T-helper 1 cell (primary cell): ENCODE measurements around the gene ZNF317.

Source experiments
- DNase-seq, 5 donors: peaks; one replicate each; pipeline ENCODE4 v3.0.0-alpha.2; 2012 to 2020
- total RNA-seq, 4 donors: gene quantifications; one replicate each; lab custom pipeline; 2026; lab: John Stamatoyannopoulos, UW

Gene ZNF317
- total RNA-seq: 93.2 to 144 (median 104) reads per million in 4 donors

- peak; percentile 75 to 91 (median 86) for DNase-seq
Measured at GRCh38 chr19:9140159-9140874, at the start of gene ZNF317. Gene ZNF317 (plus strand): TSS chr19:9140397. CDS start chr19:9156017, 15,620 bp downstream.

DNA sequence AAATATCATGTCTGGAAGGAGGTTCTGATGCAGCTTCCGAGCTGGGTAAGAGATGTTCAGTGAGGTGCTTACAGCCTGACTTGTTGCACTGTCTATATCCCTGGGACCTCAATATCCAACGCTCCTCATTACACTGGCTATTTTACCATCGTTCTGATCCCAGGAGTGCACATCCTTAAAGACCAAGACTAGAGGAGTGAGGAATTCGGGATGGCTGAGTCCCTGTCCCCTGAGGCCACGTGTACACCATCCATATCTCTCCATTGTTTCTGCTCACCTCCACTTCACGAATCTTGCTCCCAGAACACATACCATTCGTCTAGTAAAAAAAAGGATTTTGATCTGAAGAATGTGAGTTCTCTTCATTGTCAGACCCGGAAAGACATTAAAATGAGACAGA lies 32.8 kb upstream of the ZNF317 start, which contains the start of gene OR7G2:
Gene OR7G2, minus strand, starts transcription at position 101 of the 400 bp plus-strand sequence. CDS start 4,232 bp downstream, outside the sequence.
- no peak for DNase-seq

GRCh38 chr19:9109959-9110358 lies 30.2 kb upstream of the ZNF317 start:
- no peak for DNase-seq

GRCh38 chr19:9115307-9115813 lies 24.8 kb upstream of the ZNF317 start, which contains the start of gene OR7G1:
Gene OR7G1 (minus strand): TSS chr19:9115763. CDS start chr19:9115763, 0 bp downstream.
- DNase-seq: no peak

GRCh38 chr19:9116547-9116946 lies 23.6 kb upstream of the ZNF317 start:
- DNase-seq: no peak

- DNase-seq: no peak
Measured at GRCh38 chr19:9126900-9127405, 13.2 kb upstream of the ZNF317 start, which contains the start of gene OR7G3. Gene OR7G3 (minus strand): TSS chr19:9126950. CDS start chr19:9126950, 0 bp downstream.

GRCh38 chr19:9128171-9128570 lies 12.0 kb upstream of the ZNF317 start:
- no peak for DNase-seq

GRCh38 chr19:9130965-9131364 lies 9.2 kb upstream of the ZNF317 start:
- DNase-seq: peak in 1 of 5 donors; percentile 7

DNA sequence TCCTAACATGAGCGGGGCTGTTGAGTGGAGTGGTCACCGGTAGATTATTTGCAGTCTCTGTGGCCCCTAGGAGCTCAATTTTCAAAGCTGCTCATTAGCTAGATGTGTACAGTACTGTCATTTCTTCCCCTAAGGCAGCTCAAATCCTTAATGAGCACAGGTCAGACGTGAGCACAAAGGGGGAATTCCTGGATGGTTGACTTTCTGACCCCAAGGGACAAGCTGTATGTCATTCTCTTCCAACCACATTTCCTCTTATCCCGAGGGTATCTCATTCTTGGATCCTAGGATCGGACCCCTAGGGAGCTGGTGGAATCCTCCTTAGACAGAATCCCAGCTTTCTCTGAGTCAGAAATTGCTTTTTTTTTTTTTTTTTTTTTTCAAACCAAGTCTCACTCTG lies 7.8 kb upstream of the ZNF317 start:
- DNase-seq: no peak

DNA sequence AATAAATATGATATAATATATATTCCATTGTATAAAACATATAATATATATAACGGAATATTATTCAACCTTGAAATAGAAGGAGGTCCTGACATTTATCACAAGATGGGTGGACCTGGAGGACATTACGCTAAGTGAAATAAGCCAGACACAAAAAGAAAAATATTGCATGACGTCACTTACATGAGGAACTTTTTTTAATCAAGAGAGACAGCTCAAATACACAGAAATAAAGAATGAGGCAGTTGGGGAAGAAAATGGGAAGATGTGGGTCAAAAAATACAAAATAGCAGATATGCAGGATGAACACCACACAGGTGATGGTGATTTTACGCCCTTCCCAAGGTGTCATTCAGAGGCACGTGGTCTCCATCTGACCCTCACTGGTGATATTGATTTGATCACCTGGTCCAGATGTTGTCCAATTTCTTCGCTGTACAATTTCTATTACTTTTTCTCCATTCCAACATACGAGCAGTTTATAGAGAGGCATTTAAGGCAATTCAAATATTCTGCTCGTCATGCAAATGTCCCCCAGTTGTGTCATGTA lies 513 bp upstream of the ZNF317 start:
- no peak for DNase-seq

DNA sequence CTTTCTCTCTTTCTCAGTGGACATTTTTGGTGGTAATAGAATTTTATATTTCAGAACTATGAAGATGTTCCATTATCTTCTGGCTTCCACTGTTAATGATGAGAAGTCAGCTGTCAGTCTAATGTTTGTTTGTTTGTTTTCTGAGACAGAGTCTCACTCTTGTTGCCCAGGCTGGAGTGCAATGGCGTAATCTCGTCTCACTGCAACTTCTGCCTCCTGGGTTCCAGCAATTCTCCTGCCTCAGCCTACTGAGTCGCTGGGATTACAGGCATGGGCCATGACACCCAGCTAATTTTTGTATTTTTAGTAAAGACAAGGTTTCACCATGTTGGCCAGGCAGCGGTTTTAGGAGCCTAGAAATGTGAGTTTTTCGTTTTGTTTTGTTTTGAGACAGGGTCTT lies 4.7 kb downstream of the ZNF317 start:
- no peak for DNase-seq

- DNase-seq: no peak
Measured at GRCh38 chr19:9146882-9147281, 6.7 kb downstream of the ZNF317 start.

DNA sequence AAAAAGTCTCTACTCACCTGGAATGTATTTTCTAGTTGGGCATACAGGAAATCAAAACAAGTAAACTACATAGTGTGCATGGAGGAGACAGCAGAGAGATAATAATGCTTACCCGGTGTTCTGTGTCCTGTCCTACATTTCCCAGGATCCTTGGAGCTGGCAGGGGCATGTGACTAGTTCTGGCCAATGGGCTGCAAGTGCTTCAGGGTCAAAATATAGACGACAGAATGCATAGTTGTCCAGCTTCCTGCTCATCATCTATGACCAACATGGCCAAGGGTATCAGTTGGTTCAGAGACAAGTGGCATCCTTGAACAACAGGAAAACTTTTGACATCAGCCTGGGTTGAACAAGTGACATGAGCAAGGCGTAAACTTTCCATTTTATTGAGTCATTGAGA lies 8.5 kb downstream of the ZNF317 start:
- DNase-seq: no peak

DNA sequence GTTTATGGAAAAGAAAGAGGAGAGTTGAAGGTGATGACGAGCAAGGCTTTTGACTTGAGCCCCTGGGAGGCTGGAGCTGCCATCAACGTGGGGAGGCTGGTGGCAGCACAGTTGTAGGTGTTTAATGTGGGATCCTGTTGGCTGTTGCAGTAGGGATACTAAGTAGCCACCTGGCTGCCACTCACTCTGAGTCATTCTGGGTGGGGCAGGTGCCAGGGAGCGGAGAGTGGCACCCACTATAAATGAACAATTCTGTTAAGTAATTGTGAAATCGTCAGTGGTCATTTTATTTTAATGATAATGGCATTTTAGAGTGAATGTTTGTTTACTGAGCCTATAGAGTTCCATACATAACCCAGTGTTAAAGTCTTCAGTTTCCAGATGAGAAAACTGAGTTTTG lies 9.8 kb downstream of the ZNF317 start:
- DNase-seq: no peak

DNA sequence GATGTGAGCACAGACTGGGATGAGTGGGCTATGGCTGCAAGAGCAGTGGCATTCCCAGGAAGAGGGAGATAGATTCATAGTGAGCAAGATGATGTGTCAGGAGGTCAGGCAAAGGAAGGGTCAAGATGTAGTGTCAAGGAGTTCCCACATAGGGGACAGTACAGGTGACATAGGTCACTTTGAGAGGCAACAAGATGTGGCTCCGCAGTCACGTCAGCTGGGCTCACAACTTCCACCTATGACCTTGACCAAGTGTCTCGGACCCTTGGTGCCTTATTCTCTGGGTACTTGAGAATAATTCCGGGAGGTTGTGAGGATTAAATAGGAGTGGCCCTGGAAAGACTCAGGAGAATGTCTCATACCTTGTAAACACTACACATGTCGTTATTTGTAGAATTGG lies 10.5 kb downstream of the ZNF317 start:
- DNase-seq: no peak

GRCh38 chr19:9151367-9151766 lies 11.2 kb downstream of the ZNF317 start:
- no peak for DNase-seq

DNA sequence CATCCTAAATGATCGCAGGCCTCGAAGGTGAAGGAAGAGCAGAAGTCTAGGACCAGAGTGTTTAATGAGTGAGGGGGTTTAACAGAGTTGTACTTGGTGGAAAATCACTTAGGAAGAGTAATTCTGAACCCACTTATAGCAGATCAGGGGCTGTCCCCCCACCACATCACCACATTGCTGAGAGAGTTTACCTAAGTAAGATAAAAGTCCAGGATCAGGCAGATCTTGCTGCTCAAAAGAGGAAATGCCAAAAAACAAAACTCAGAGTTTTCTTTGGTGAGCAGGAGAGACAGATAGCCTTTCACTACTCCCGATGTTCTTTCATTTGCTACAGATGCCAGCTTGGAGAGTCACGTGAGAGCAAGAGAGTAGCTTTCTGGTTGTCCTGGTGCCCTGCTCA lies 15.4 kb downstream of the ZNF317 start:
- no peak for DNase-seq

DNA sequence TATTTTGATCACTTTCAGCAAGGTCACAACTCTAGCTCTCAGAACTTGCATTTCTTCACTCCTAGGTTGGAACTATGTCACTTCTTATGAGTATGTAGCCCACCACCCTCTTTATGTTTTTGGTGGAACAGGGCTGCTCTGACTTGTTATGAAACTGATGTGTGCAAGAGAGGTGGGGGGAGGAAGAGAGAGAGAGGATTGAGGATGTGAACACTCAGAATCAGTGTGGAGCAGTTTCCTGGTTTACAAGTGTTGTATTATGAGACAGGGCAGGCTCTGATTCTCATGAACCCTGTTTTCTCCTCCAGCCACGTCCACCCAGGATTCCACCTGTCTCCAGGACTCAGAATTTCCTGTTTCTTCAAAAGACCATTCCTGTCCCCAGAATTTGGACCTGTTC lies 16.1 kb downstream of the ZNF317 start:
- no peak for DNase-seq

DNA sequence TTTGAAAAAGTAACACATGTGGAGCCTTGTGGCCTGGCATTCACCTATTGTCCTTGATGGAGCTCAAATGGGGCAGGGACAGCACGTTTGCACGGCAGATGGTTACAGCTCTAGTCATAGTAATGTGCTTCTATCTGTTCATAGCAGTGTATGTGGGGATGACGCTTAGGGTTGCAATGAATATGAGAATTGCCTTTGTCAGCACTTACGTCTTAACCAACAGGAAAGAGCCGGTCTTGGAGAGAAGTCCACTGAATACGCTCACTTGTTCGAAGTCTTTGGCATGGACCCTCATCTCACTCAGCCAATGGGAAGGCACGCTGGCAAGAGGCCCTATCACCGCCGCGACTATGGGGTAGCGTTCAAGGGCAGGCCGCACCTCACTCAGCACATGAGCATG lies 19.7 kb downstream of the ZNF317 start:
- no peak for DNase-seq

DNA sequence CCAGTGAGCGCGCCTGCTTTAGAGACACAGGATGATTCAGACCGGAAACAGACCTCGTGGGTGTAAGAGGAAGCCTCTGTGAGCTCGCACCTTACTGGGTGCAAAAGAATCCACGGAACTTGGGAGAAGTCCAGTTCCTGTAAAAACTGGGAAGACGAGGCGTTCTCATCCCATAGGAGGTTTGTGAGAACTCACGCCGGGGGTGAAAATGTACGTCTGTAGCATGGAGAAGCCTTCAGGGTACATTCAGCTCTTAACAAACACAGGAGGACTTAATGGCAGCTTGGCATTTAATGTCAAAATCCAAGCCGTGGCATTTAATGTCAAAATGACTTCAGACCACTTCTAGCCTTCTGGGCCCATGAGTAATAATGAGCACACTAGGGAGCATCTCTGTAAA lies 21.2 kb downstream of the ZNF317 start:
- DNase-seq: no peak

DNA sequence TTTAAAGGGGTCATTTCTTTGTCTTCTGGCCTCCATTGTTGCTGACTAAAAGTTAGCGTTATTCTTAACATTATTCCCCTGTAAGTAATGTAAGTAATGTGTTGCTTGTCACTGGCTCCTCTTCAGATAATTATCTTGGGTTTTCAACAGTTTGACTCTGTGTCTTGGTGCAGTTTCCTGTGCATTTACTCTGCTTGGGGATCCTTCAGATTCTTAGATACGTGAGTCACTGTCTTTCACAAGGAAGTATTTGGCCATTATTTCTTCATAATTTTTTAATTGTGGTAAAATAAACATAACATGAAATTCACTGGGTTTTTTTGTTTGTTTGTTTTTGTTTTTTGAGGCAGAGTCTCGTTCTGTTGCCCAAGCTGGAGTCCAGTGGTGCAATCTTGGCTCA lies 25.1 kb downstream of the ZNF317 start:
- DNase-seq: no peak

- DNase-seq: no peak
Measured at GRCh38 chr19:9166846-9167245, 26.6 kb downstream of the ZNF317 start.

DNA sequence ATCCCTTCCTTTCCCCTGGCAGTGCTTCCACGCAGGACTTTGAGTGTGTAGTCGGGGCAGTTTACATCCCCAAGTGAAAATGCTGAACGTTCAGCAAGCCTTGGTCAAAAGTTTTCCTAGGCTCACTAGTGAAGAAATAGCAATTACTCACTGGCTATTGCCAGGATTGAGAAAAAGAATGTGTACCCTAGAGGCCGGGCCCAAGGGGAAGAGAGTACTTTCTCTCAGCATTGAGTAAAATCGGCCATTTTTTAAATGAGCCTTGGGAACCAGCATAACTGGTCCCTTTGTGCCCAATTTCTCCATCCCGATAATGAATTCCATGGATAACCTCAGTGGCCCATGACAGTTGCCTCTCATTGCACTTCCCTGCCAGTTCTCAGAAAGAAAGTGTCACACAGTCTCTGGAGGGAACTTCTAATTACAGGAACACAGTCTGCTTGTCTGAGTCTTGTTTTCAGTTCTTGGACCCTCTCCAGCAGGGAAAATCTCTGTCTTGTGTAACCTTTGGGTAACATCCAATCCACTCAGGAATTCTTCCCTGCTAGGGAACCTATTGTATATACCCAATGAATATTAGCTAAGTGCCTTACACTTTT lies 31.3 kb downstream of the ZNF317 start:
- DNase-seq: no peak

- DNase-seq: no peak
Measured at GRCh38 chr19:9175326-9175725, 35.1 kb downstream of the ZNF317 start.
